Measurements from ENCODE around the gene SELENOO. TPM values are rescaled to one million over a fixed set of nuclear protein-coding genes. Genes with fewer than 3 reads are reported as not detected.

The SELENOO gene
- total RNA-seq, 3 donors from 2014 or later = 24.4 to 27.9 (median 26.9) TPM

GRCh38 chr22:50250249-50250554 is 49.4 kb downstream of the SELENOO start:
- Mint-ChIP-seq H3K27me3 (ENCODE audit: low read depth) (no peaks in the 10 kb centered on the region), H3K4me1 (ENCODE audit: low read depth) (peaks cover 20% of the 10 kb centered on the region), H3K36me3 (ENCODE audit: insufficient read depth) (no peaks in the 10 kb centered on the region), H3K4me3 (peak overlapping the region; percentile 78), H3K9me3 (no peaks in the 10 kb centered on the region)
- no peak for DNase-seq
- no peak for ATAC-seq

- Mint-ChIP-seq H3K27me3 (ENCODE audit: low read depth) (no peaks in the 10 kb centered on the region), H3K36me3 (ENCODE audit: insufficient read depth) (no peaks in the 10 kb centered on the region), H3K4me3 (peak within 1 kb of the TSS; percentile 78), H3K9me3 (no peaks in the 10 kb centered on the region), H3K4me1 (ENCODE audit: low read depth) (peaks cover 20% of the 10 kb centered on the region)
- ATAC-seq = peak; percentile 84 to 87
- DNase-seq = peak; percentile 70
Observed at GRCh38 chr22:50250555-50251476, 50.0 kb downstream of the SELENOO start, which contains the start of gene HDAC10. TSS of gene HDAC10 (minus strand) at chr22:50251265. CDS start at chr22:50251032, 233 bp downstream.

GRCh38 chr22:50251477-50252081 is 50.8 kb downstream of the SELENOO start:
- no peaks in the 10 kb centered on the region for H3K9me3 Mint-ChIP-seq
- H3K27me3 Mint-ChIP-seq (ENCODE audit: low read depth) = no peaks in the 10 kb centered on the region
- peak overlapping the region; percentile 54 for H3K4me3 Mint-ChIP-seq
- peaks cover 20% of the 10 kb centered on the region for H3K4me1 Mint-ChIP-seq (ENCODE audit: low read depth)
- DNase-seq (no peak), ATAC-seq (peak in 1 of 2 donors; percentile 2)
- H3K36me3 Mint-ChIP-seq (ENCODE audit: insufficient read depth) = no peaks in the 10 kb centered on the region

- peaks cover 1% of the 10 kb centered on the region for H3K27me3 Mint-ChIP-seq (ENCODE audit: low read depth)
- H3K9me3 Mint-ChIP-seq = no peaks in the 10 kb centered on the region
- DNase-seq = peak; percentile 67
- peaks cover 18% of the 10 kb centered on the region for H3K4me1 Mint-ChIP-seq (ENCODE audit: low read depth)
- peak; percentile 63 to 66 for ATAC-seq
- H3K36me3 Mint-ChIP-seq (ENCODE audit: insufficient read depth) = no peaks in the 10 kb centered on the region
- peak overlapping the region; percentile 54 for H3K4me3 Mint-ChIP-seq
Observed at GRCh38 chr22:50252082-50253045, 51.6 kb downstream of the SELENOO start.

- no peaks in the 10 kb centered on the region for H3K9me3 Mint-ChIP-seq
- no peak for DNase-seq
- no peak overlapping the region for H3K4me3 Mint-ChIP-seq
- no peaks in the 10 kb centered on the region for H3K36me3 Mint-ChIP-seq (ENCODE audit: insufficient read depth)
- no peak for ATAC-seq
- H3K27me3 Mint-ChIP-seq (ENCODE audit: low read depth) = peaks cover 2% of the 10 kb centered on the region
- H3K4me1 Mint-ChIP-seq (ENCODE audit: low read depth) = peaks cover 10% of the 10 kb centered on the region
Observed at GRCh38 chr22:50253046-50253915, 52.5 kb downstream of the SELENOO start.

GRCh38 chr22:50253941-50254340 is 53.1 kb downstream of the SELENOO start:
- no peak for ATAC-seq

GRCh38 chr22:50255099-50255498 is 54.3 kb downstream of the SELENOO start:
- Mint-ChIP-seq H3K36me3 (ENCODE audit: insufficient read depth) (no peaks in the 10 kb centered on the region), H3K4me3 (no peak overlapping the region), H3K9me3 (no peaks in the 10 kb centered on the region), H3K27me3 (ENCODE audit: low read depth) (peaks cover 10% of the 10 kb centered on the region), H3K4me1 (ENCODE audit: low read depth) (peaks cover 6% of the 10 kb centered on the region)
- DNase-seq (no peak), ATAC-seq (no peak)

More at GRCh38 chr22:50253941-50254340, 53.1 kb downstream of the SELENOO start:
- Mint-ChIP-seq H3K36me3 (ENCODE audit: insufficient read depth) (no peaks in the 10 kb centered on the region), H3K27me3 (ENCODE audit: low read depth) (peaks cover 3% of the 10 kb centered on the region), H3K9me3 (no peaks in the 10 kb centered on the region), H3K4me3 (no peak overlapping the region), H3K4me1 (ENCODE audit: low read depth) (peaks cover 10% of the 10 kb centered on the region)
- DNase-seq = no peak

- H3K36me3 Mint-ChIP-seq (ENCODE audit: insufficient read depth) = no peaks in the 10 kb centered on the region
- DNase-seq = no peak
- no peak for ATAC-seq
- no peaks in the 10 kb centered on the region for H3K9me3 Mint-ChIP-seq
- no peak overlapping the region for H3K4me3 Mint-ChIP-seq
- H3K27me3 Mint-ChIP-seq (ENCODE audit: low read depth) = peaks cover 14% of the 10 kb centered on the region
- H3K4me1 Mint-ChIP-seq (ENCODE audit: low read depth) = peaks cover 2% of the 10 kb centered on the region
Observed at GRCh38 chr22:50255607-50256006, 54.8 kb downstream of the SELENOO start.

- ATAC-seq = no peak
- Mint-ChIP-seq H3K4me3 (no peak overlapping the region), H3K27me3 (ENCODE audit: low read depth) (peaks cover 14% of the 10 kb centered on the region), H3K36me3 (ENCODE audit: insufficient read depth) (no peaks in the 10 kb centered on the region), H3K4me1 (ENCODE audit: low read depth) (no peaks in the 10 kb centered on the region), H3K9me3 (no peaks in the 10 kb centered on the region)
- no peak for DNase-seq
Observed at GRCh38 chr22:50256258-50256862, 55.5 kb downstream of the SELENOO start.

GRCh38 chr22:50257041-50257440 is 56.2 kb downstream of the SELENOO start:
- DNase-seq = no peak
- peaks cover 2% of the 10 kb centered on the region for H3K4me1 Mint-ChIP-seq (ENCODE audit: low read depth)
- no peak for ATAC-seq
- peaks cover 16% of the 10 kb centered on the region for H3K27me3 Mint-ChIP-seq (ENCODE audit: low read depth)
- no peaks in the 10 kb centered on the region for H3K36me3 Mint-ChIP-seq (ENCODE audit: insufficient read depth)
- no peaks in the 10 kb centered on the region for H3K9me3 Mint-ChIP-seq
- H3K4me3 Mint-ChIP-seq = no peak overlapping the region

- Mint-ChIP-seq H3K4me3 (no peak overlapping the region), H3K4me1 (ENCODE audit: low read depth) (peaks cover 8% of the 10 kb centered on the region), H3K27me3 (ENCODE audit: low read depth) (peaks cover 22% of the 10 kb centered on the region), H3K36me3 (ENCODE audit: insufficient read depth) (no peaks in the 10 kb centered on the region), H3K9me3 (no peaks in the 10 kb centered on the region)
- ATAC-seq = no peak
- no peak for DNase-seq
Observed at GRCh38 chr22:50257451-50258360, 56.9 kb downstream of the SELENOO start.
